GM12878 (cell line): Measurements from ENCODE around the gene GABRG1. TPM values are rescaled to one million over a fixed set of nuclear protein-coding genes. Genes with fewer than 3 reads are reported as not detected.

Experiments
- ATAC-seq: fragments of 200-7000 bp; cut with Tn5 transposase; 3 replicates; pipeline ENCODE4 v1.9.1; 2020; ENCODE audit warnings: mild to moderate bottlenecking, moderate library complexity
- BruUV-seq: library from RNA; stranded (reverse); fragments of 400-500 nt; replicated peaks from 2 replicates; lab custom pipeline; 2021; lab: Mats Ljungman, UMichigan
- CTCF ChIA-PET: fragments of 300-600 bp; sonication (Branson Sonifier 250); formaldehyde crosslinking; extraction: SDS; loops from one replicate; lab custom pipeline; 2021; ENCODE audit warnings: inconsistent platforms; lab: Yijun Ruan, JAX
- POLR2A ChIA-PET: fragments of 350-600 bp; formaldehyde crosslinking; extraction: SDS; loops from one replicate; lab custom pipeline; 2021; ENCODE audit warnings: inconsistent platforms; lab: Charles Lee
- RAD21 ChIA-PET: fragments of 300-600 bp; sonication (Branson Sonifier 250); formaldehyde crosslinking; loops from one replicate; lab custom pipeline; 2023; ENCODE audit warnings: antibody characterized with exemption; ENCODE audit not compliant: unreplicated experiment; lab: Charles Lee
- SMC1A ChIA-PET: fragments of 300-600 bp; sonication (Branson Sonifier 250); formaldehyde crosslinking; loops from one replicate; lab custom pipeline; 2023; ENCODE audit not compliant: unreplicated experiment, uncharacterized antibody; lab: Charles Lee
- DNase-seq: peaks from one replicate; pipeline ENCODE4 v3.0.0-alpha.2; 2011; ENCODE audit warnings: low read depth, low spot score
- FAIRE-seq: peaks from 3 replicates; lab custom pipeline; 2011; peaks lifted over from hg19 to GRCh38; lab: Jason Lieb, UNC
- H2AFZ ChIP-seq: 2 replicates; pipeline ENCODE4 v1.6.0; 2011; ENCODE audit warnings: low read depth, low read length, control low read depth; ENCODE audit not compliant: control insufficient read depth
- H3K27ac ChIP-seq: 2 replicates; pipeline ENCODE4 v1.5.1; 2011; ENCODE audit warnings: control low read depth; ENCODE audit not compliant: control insufficient read depth, insufficient read depth
- H3K27me3 ChIP-seq, 2 experiments: replicated peaks in 1 of 2; 2 replicates each; pipeline versions ENCODE4 v1.6.0 to v1.6.1; 2011; ENCODE audit warnings: low read length in 1 of 2; ENCODE audit not compliant: control insufficient read depth in 2 of 2, insufficient read depth in 2 of 2
- H3K36me3 ChIP-seq, 2 experiments: 2 replicates each; pipeline ENCODE4 v1.5.1; 2011; ENCODE audit warnings: low read length in 1 of 2; ENCODE audit not compliant: control insufficient read depth in 2 of 2, insufficient read depth in 2 of 2
- H3K4me1 ChIP-seq: 2 replicates; pipeline ENCODE4 v1.6.1; 2011; ENCODE audit warnings: mild to moderate bottlenecking, low read length, moderate library complexity, mixed read lengths; ENCODE audit not compliant: control insufficient read depth, insufficient read depth
- H3K4me2 ChIP-seq: 2 replicates; pipeline ENCODE4 v1.6.0; 2011; ENCODE audit warnings: control low read depth; ENCODE audit not compliant: control insufficient read depth, insufficient read depth
- H3K4me3 ChIP-seq: fragments of 200-600 bp; sonication (generic); 2 replicates; pipeline ENCODE4 v1.5.1; 2016
- H3K79me2 ChIP-seq: 2 replicates; pipeline ENCODE4 v1.6.0; 2011; ENCODE audit warnings: low read length; ENCODE audit not compliant: control insufficient read depth, insufficient read depth
- H3K9ac ChIP-seq: 2 replicates; pipeline ENCODE4 v1.8.0; 2011; ENCODE audit warnings: low read length, control low read depth, mixed read lengths; ENCODE audit not compliant: control insufficient read depth, insufficient read depth
- H3K9me3 ChIP-seq: replicated peaks from 3 replicates; pipeline ENCODE4 v1.5.1; 2011; ENCODE audit warnings: mild to moderate bottlenecking, low read length; ENCODE audit not compliant: control insufficient read depth, insufficient read depth
- H4K20me1 ChIP-seq: 2 replicates; pipeline ENCODE4 v1.6.0; 2011; ENCODE audit not compliant: control insufficient read depth, insufficient read depth
- BCL11A ChIP-seq: IDR thresholded peaks from 2 replicates; pipeline ENCODE4 v1.6.1; 2011; ENCODE audit warnings: low read depth, low read length
- CREB1 ChIP-seq: IDR thresholded peaks from 2 replicates; pipeline ENCODE4 v1.6.1; 2012; ENCODE audit warnings: low read depth, mild to moderate bottlenecking, inconsistent platforms
- DPF2 ChIP-seq: fragments of 450-650 bp; IDR thresholded peaks from 2 replicates; pipeline ENCODE4 v1.6.1; 2017; ENCODE audit warnings: mild to moderate bottlenecking
- EGR1 ChIP-seq, 2 experiments: IDR thresholded peaks; 1 replicate in 1 of 2; 2 replicates in 1 of 2; pipeline ENCODE4 v1.6.1; 2011 to 2012; ENCODE audit warnings: low read depth in 2 of 2, low read length in 2 of 2, borderline replicate concordance in 1 of 2, mild to moderate bottlenecking in 1 of 2, moderate library complexity in 1 of 2
- EZH2 ChIP-seq: IDR thresholded peaks from 2 replicates; pipeline ENCODE4 v1.6.1; 2012; ENCODE audit warnings: low read depth, mild to moderate bottlenecking, control low read depth, inconsistent platforms, low read length, borderline replicate concordance; ENCODE audit not compliant: control insufficient read depth
- FOXK2 ChIP-seq: fragments of 450-650 bp; IDR thresholded peaks from 2 replicates; pipeline ENCODE4 v1.6.1; 2017; ENCODE audit warnings: mild to moderate bottlenecking, moderate library complexity
- FOXM1 ChIP-seq: IDR thresholded peaks from 2 replicates; pipeline ENCODE4 v1.6.1; 2012; ENCODE audit warnings: low read depth, mild to moderate bottlenecking, inconsistent platforms, low read length, moderate library complexity
- MEF2B ChIP-seq: fragments of 450-650 bp; IDR thresholded peaks from 2 replicates; pipeline ENCODE4 v1.6.1; 2018; ENCODE audit warnings: mild to moderate bottlenecking, moderate library complexity; ENCODE audit not compliant: partially characterized antibody, poor library complexity, severe bottlenecking
- MTA2 ChIP-seq: fragments of 450-650 bp; IDR thresholded peaks from 2 replicates; pipeline ENCODE4 v1.6.1; 2016; ENCODE audit warnings: low read depth, mild to moderate bottlenecking, moderate library complexity
- POLR2A ChIP-seq: IDR thresholded peaks from 2 replicates; pipeline ENCODE4 v1.6.1; 2011; ENCODE audit warnings: low read depth, mild to moderate bottlenecking, low read length
- POLR2AphosphoS2 ChIP-seq: IDR thresholded peaks from 2 replicates; pipeline ENCODE4 v1.6.1; 2011; ENCODE audit warnings: low read depth, mild to moderate bottlenecking, low read length, improper control_type of control experiment, moderate library complexity
- RUNX3 ChIP-seq: IDR thresholded peaks from 2 replicates; pipeline ENCODE4 v1.6.1; 2012; ENCODE audit warnings: low read length, inconsistent platforms
- SMAD1 ChIP-seq: fragments of 450-650 bp; IDR thresholded peaks from 2 replicates; pipeline ENCODE4 v1.6.1; 2018; ENCODE audit warnings: mild to moderate bottlenecking, low read depth; ENCODE audit not compliant: partially characterized antibody
- SMAD5 ChIP-seq: IDR thresholded peaks from 2 replicates; pipeline ENCODE4 v1.6.1; 2016; ENCODE audit warnings: antibody characterized with exemption, low read depth
- ZNF384 ChIP-seq: IDR thresholded peaks from 2 replicates; pipeline ENCODE4 v1.6.1; 2012; ENCODE audit warnings: low read depth, mild to moderate bottlenecking, low read length, improper control_type of control experiment, borderline replicate concordance
- in situ Hi-C: fragments of 300-500 bp; cut with MboI; formaldehyde crosslinking; loops from 9 replicates; pipeline ENCODE4 v1.14.3; 2018; ENCODE audit warnings: mixed read lengths
- intact Hi-C: fragments of 100-400 bp; cut with micrococcal nuclease; formaldehyde crosslinking; loops from one replicate; pipeline ENCODE4 v1.14.2; 2022; ENCODE audit not compliant: unreplicated experiment
- polyA plus RNA-seq, 11 experiments: library from polyadenylated mRNA; depleted of rRNA in 4 of 11; unstranded in 6 of 11; stranded (reverse) in 5 of 11; fragments of >200 nt; fragmentation: Nextera tagmentation in 4 of 11; fragmentation: Illumina TruSeq in 1 of 11; extraction: Ambion mirVana in 4 of 11; extraction: Trizol in 1 of 11; gene quantifications; 1 replicate in 1 of 11; 2 replicates in 10 of 11; pipeline versions ENCODE4 v1.2.1 to v1.2.3, GENCODE V29; 2011 to 2016; ENCODE audit warnings: inconsistent platforms in 2 of 11, missing spikeins in 2 of 11, low read depth in 1 of 11
- total RNA-seq, 4 experiments: library from RNA; depleted of rRNA in 3 of 4; stranded (reverse); fragments of >200 nt in 3 of 4; fragmentation: Illumina TruSeq in 1 of 4; extraction: Trizol in 1 of 4; gene quantifications; 2 replicates each; pipeline versions ENCODE4 v1.2.1 to v1.2.3, GENCODE V29; 2013 to 2021

GABRG1 gene
- total and polyA plus RNA-seq, 10 of the 15 experiments (the other 5 are each of a cell fraction or from before 2014, with no cell fraction given) = 0.01 to 0.06 TPM; not detected in 8

- Histone ChIP-seq H3K9ac (no peak overlapping the region), H3K27me3 (no peaks in the 10 kb centered on the region), H2AFZ (no peak overlapping the region), H4K20me1 (no peaks in the 10 kb centered on the region), H3K9me3 (no peaks in the 10 kb centered on the region), H3K27ac (no peak overlapping the region), H3K4me1 (no peaks in the 10 kb centered on the region), H3K36me3 (no peaks in the 10 kb centered on the region), H3K4me2 (no peak overlapping the region), H3K4me3 (no peak overlapping the region), H3K79me2 (no peaks in the 10 kb centered on the region)
- FAIRE-seq = no peak
- no peak for DNase-seq
- ChIA-PET RAD21 (no interaction called here), CTCF (no interaction called here), POLR2A (interaction anchor here (0.5 kb wide), 1 partner anchor 1385 kb away, joined by 3 read pairs; no protein-coding TSS in a partner anchor), SMC1A (no interaction called here)
- intact Hi-C loops = no loop called here
- no TSS peak for BruUV-seq
- TF ChIP-seq MEF2B (peak; percentile 55), EGR1 (IDR thresholded peaks at IDR 0.05; ENCODE audit: borderline replicate concordance in 1 of 2, low read depth in 2 of 2, low read length in 2 of 2) (no peak), FOXK2 (no peak), BCL11A (no peak), FOXM1 (no peak), ZNF384 (no peak), SMAD1 (no peak), POLR2A (no peak), SMAD5 (no peak), DPF2 (no peak), MTA2 (0 out of 2 replicates have a peak, but pooled peaks have one; percentile 11), POLR2AphosphoS2 (no peak), EZH2 (no peak), CREB1 (no peak), RUNX3 (peak; percentile 57)
- peak; percentile 70 for ATAC-seq
- in situ Hi-C loops = no loop called here
Measured at GRCh38 chr4:46073778-46074177, 50.1 kb downstream of the GABRG1 start.
